HG02623 (cell line): ENCODE data around the gene MPL.

Experiments
- ATAC-seq: cut with Tn5 transposase; IDR thresholded peaks from one replicate; pipeline ENCODE4 v1.9.1; 2021; ENCODE audit warnings: moderate library complexity; ENCODE audit not compliant: unreplicated experiment

The MPL gene

DNA sequence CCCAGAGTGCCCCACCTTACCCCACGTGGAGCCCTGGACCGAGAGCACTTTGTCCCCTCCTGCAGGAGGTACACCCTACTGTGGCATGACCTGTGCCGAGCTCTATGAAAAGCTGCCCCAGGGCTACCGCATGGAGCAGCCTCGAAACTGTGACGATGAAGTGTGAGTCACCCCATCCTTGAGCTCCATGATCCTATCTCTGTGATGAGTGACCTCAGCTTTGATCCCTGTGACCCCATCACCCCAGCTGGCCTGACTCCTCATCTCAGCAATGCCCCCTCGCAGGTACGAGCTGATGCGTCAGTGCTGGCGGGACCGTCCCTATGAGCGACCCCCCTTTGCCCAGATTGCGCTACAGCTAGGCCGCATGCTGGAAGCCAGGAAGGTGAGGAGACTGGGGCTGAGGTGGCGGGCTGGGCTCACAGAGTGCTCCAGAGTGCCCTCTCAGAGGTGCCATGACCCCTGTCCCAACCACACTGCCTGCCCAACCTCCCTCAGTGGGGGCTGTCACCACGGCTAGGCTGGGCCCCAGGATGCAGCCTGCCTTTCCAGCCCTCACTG, 16.2 kb upstream of the MPL start:
- no peak for ATAC-seq

DNA sequence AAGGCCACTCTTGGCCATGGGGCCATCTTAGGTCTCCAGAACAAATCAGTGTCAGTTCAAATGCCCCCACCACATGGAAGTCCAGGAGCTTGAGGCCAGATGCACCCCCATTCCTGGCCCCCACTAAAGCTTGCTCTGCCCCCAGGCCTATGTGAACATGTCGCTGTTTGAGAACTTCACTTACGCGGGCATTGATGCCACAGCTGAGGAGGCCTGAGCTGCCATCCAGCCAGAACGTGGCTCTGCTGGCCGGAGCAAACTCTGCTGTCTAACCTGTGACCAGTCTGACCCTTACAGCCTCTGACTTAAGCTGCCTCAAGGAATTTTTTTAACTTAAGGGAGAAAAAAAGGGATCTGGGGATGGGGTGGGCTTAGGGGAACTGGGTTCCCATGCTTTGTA, 15.1 kb upstream of the MPL start:
- ATAC-seq: no peak

DNA sequence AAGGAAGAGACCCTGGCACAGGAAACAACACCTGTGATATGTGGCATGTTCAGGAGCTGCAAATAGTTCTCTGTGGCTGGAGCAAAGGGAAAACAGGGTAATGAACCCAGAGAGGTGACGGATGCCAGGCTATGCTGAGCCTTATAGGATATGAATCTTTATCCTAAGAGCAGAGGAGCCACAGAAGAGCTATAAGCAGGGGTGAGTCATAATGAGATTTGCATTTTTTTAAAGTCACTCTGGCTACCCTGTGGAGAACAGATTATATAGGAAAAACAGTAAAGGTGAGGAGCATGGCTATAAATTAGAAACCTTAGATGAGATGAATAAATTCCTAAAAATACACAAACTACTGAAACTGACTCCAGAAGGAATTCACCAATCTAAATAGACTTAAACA, 12.8 kb upstream of the MPL start:
- ATAC-seq: no peak

DNA sequence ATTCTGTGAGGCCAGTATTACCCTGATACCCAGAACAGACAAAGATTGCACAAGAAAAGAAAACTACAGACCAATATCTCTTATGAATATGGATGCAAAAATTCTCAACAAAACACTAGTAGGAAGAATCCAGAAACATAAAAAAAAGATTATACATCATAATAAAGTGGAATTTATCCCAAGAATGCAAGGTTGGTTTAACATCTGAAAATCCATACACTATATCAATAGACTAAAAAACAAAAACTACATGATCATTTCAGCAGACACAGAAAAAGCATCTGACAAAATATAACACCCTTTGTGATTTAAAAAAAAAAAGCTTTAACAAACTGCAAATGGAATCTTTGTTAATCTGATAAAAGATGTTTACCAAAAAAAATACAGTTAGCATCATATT, 12.2 kb upstream of the MPL start:
- no peak for ATAC-seq

DNA sequence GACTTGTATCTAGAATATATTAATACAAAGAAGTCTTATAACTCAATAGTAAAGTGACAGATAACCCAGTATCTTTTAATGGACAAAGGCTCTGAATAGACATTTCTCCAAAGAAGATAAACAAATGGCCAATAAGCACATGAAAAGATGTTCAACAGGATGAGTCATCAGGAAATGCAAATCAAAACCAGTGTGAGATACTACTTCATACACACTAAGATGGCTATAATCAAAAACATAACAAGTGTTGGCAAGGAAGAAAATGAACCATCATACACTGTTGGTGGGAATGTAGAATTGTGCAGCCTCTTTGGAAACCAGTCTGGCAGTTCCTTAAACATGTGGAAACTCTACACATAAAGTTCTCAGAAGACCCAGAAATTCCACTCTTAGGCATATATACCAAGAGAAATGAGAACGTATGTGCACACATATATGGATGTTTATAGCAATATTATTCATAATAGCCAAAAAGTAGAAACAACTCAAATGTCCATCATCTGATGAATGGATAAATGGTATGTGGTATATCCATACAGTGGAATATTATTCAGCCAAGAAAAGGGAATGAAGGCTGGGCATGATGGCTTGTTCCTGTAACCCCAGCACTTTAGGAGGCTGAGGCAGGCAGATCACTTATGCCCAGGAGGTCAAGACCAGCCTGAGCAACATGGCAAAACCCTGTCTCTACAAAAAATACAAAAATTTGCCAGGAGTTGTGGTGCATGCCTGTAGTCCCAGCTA, 9.9 kb upstream of the MPL start:
- no peak for ATAC-seq

DNA sequence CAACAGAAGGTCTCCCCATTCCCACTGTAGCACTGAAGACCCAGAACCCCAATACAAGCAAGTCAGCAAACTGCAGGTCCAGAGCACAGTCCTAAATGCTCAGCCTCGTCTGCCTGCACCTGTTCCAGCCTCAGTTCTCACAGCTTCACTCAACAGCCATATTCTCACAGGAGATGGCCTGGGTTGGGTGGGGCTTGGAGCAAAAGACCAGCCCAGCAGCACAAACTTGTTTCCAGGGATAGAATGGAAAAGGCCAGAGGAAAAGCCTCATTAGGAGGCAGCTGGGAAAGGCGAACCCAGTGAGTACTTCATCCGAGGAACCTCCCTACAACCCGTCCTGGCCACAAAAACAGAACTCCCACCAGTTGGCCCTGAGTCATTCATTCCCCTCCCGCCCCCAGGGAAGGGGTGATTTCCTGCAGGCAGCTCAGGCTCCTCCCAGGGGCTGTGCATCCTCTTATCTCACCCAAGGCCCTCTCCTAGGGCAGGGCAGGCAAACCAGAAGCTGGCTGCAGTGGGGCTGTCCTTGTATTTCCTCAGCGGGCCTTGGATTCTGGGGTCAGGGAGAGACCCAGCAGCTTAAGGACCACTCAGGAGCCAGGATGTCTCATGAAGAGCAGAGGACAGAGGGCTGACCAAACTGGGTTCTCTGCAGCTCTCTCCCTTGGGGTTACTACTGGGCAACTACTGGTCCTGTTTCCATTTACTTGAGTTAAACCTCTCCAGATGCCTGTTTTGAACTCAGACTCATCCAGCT, 7.4 kb upstream of the MPL start:
- no peak for ATAC-seq

DNA sequence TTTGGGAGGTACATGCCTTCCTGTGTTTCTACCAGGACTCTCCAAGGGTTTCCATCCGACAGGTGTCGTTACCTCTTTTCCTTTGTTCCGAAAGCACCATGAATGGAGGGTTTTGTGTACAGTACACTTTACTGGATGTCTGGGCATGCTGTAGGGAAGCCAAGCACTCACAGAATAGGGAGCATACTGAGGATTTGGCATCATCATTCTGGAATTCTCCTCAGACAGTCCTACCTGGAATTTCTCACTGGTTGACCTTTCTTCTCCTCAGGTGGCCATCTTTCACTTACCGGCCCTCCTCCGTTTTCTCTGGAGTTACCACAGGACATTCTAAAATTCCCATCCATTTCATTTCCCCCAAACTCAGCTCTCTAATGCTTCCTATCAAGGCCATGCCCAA, 5.9 kb upstream of the MPL start:
- no peak for ATAC-seq

DNA sequence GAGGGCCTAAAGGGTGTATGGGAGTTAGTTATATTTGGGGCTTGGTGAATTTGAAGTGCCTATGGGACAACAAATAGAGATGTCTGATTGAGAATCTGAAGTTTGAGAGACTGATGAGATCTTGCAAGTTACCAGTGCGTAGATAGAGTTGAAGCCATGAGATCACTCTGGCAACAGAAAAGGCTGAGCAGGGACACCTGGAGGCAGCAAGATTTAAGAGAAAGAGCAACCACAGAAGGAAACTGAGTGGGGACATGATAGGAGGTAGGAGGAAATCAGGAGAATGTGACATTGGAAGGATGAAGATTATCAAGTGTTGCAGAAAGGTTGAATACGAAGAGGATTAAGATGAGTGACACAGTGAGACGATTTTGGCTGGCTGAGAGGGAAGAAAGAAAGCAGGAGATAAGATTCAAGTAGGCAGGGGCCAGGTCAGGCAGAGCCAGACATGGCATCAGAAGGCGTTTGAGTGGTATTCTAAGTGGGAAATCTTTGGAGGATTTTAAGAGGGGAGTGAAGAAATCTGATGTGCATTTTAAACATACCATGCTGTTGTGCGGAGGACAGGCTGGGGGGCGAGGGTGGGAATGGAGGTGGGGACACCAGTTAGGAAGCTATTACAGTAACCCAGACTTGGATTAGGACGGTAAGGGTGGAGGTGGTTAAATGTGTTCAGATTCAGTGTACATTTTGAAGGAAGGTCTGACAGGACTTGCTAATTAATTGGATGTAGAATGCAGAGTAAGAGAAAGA, 3.0 kb upstream of the MPL start:
- no peak for ATAC-seq

DNA sequence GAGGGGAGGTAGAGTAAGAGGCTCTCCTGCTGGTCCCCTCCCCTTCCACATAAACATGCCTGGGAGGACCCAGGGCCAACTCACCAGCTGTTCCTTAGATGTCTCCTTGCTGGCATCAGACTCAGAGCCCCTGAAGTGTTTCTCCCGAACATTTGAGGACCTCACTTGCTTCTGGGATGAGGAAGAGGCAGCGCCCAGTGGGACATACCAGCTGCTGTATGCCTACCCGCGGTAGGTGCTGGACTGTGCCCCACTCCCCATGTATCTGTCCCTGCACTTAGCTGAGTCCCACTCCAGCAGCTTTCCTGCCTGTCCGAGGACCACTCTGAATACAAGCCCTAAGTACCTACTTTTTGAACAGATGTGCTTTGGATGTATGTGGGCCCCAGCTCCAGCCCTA, 383 bp downstream of the MPL start:
- no peak for ATAC-seq

DNA sequence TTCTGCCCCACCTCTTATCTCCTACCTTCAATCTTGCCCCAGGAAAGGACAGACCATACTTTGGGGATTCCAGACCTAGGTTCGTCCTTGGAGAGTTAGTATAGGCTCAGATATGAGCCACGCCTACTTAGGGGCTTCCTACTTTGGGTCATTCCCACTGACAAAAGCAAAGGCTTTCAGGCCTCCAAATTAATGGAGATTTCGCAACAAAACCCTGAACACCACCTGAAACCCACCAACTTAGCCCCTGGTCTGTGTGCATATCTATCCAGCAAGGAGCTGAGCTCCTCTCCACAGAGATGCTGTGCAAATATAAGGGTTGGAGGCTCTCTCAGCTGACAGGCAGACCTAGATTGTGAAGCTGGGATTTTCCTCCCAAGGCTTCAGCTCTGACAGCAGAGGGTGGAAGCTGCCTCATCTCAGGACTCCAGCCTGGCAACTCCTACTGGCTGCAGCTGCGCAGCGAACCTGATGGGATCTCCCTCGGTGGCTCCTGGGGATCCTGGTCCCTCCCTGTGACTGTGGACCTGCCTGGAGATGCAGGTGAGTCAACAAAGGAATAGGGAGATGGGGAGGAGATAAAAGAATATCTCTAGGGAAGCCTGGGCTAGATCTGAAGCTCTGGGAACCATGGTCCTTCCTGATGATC, 2.1 kb downstream of the MPL start:
- no peak for ATAC-seq

DNA sequence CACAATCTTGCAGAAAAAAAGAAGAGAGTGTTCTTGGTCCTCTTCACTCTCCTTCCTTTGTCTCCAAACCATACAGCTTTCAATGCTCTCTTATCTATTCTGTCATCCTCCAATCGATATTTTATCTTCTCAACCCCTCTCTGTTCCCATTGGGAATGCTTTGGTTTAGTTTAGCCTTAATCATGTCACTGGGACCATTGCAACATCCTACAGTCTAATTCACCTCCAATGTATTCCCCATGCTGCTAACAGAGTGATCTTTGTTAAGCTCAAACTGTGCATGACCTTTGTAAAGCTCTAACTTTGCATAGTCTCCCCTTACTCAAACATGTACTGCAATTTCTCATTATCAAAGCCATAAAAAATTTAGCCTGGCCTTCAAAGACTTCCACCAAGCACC, 2.9 kb downstream of the MPL start:
- no peak for ATAC-seq

DNA sequence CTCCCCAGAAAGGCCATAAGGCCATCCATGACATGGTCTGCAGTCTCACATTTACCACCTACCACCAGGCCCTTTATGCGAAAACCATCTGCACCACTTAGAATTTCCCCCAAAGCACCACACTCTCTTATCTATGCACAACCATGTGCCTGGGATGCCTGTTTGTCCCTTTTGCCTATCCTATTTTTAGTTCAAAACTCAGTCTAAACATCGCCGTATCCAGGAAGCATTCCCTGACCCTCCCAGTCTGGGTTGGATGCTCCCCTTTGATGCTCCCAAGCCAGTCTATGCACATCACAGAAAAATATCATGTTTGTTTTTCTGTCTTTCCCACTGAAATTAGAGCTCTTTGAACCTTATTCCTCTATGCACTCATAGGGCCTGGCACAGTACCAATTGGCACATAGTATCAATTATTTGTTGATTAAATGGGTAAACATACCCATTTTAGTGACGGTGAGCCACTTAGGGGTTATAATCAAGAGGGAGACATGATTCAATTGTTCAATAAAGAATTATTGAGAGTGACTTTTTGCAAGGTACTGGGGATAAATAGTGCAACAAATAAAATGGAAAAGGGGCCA, 6.7 kb downstream of the MPL start:
- ATAC-seq: no peak

DNA sequence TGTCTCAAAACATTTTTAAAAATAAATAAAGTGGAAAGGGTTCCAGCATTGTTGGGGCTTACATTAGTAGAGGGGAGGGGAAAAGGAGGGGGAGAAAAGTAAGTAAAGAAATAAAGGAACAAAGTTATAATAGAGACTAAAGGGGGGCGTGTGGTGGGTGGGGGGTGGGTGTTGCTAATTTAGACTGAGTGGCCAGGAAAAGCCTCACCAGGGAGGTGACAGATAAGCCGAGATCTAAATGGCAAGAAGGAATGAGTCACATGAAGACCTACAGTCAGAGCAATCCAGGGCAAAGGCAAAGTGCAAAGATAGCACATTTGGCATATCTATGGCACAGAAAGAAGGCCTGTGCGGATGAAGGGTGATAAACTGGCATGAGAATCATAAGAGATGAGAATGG, 7.5 kb downstream of the MPL start:
- no peak for ATAC-seq

DNA sequence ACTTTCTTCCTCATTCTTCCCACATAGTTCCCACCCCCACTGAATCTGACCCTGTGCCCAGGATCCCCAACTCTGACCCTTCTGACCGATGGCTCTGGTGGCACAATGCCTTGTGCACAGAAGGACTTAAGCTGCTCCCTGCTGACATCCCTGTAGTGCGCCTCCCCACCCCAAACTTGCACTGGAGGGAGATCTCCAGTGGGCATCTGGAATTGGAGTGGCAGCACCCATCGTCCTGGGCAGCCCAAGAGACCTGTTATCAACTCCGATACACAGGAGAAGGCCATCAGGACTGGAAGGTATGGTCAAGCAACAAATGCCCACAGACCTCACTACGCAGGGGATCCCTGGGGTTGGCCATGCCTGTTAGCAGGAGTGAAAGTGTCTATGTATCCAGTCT, 9.0 kb downstream of the MPL start:
- ATAC-seq: no peak

DNA sequence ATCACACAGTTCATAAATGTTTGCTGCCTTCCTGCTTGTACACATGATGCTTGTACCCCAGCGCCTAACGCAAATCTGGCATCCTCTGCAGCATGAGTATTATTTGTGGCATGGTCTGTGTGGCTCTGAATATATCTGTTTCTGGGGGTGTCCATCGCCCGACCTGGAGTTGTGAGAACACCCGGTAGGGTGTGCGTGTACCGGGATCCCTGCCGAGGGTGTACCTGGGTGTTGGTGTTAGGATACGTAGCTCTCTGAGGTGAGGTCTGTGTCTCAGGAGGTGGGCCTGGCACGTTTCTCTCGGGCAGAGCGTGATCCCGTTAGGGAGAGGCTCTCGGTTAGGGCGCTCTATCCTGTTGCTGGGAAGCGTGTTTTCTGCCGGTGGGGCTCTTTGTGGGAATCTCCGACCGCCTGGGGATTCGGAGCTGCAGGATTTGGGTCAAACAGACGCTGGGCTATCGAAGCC, 10.8 kb downstream of the MPL start:
- ATAC-seq: no peak

DNA sequence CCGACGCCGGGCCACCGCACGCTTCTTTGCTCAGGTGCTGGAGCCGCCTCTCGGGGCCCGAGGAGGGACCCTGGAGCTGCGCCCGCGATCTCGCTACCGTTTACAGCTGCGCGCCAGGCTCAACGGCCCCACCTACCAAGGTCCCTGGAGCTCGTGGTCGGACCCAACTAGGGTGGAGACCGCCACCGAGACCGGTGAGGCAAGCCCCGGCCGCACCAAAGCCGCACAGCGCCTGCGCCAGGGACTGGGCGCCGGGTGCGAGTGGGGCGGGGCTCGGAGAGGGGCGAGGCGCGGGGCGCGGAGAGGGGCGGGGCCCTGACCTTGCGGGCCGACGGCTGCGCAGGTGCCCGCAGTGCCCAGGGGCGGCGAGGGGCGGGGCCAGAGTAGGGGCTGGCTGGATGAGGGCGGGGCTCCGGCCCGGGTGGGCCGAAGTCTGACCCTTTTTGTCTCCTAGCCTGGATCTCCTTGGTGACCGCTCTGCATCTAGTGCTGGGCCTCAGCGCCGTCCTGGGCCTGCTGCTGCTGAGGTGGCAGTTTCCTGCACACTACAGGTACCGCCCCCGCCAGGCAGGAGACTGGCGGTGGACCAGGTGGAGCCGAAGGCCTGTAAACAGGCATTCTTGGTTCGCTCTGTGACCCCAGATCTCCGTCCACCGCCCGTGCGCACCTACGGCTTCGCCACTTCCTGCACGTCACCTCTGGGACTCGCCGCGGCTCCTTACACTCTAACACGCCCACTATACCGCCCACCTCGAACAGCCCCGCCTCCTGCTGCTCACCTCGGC, 11.4 kb downstream of the MPL start:
- ATAC-seq: no peak

DNA sequence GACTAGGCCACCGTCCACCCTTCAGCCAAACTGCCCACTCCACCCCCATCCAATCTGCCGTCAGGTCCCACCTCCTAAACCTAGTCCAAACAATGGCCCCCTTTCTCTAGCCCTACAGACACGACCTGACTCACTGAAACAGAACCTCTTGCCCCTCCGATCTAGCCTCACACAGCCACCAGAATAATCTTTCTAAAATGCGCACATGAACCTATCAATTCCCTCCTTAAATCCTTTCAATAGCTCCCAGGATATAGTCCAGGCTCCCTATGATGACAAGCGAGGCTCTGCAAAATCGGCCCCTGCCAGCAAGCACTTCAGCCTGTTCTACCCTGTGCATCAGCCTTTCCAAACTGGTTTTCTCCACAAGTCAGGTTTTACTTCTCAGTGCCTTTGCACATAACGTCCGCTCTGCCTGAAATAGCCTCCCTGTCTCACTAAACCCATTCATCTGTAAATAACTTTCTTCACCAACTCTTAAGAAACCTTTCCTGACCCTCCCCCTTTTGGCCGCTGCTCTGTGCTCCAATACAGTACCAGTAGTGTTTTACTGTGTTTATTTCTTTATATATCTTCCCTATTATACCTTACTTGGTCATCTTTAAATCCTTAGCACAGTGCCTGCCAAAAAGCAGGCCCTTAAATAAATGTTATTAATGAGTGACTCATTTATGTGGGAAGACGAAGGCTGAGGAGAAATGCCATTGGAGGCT, 12.1 kb downstream of the MPL start:
- ATAC-seq: no peak

DNA sequence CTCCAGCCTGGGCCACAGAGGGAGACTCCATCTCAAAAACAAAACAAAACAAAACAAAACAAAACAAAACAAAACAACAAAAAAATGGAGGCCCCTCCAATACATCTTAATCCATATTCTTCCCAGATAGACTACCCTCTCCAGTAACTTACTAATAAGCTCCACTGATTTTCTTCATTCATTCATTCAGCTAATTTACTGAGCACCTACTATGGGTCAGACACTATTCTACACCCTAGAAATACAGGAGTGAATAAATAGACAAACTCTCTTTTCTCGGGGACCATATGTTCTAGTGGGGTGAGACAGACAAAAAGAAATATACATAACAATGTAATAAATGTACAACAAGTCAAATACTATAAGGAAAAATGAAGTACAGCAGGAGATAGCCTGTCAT, 13.4 kb downstream of the MPL start:
- no peak for ATAC-seq
